T-helper 22 cell (primary cell): ENCODE results near the gene DRAP1.
A peak's percentile ranks its signal among the peaks of the same experiment; 100 is the strongest.

Source experiments
- DNase-seq: peaks from one replicate; pipeline ENCODE4 v3.0.0-alpha.2; 2020; ENCODE audit warnings: low read depth

DRAP1 gene

DNA sequence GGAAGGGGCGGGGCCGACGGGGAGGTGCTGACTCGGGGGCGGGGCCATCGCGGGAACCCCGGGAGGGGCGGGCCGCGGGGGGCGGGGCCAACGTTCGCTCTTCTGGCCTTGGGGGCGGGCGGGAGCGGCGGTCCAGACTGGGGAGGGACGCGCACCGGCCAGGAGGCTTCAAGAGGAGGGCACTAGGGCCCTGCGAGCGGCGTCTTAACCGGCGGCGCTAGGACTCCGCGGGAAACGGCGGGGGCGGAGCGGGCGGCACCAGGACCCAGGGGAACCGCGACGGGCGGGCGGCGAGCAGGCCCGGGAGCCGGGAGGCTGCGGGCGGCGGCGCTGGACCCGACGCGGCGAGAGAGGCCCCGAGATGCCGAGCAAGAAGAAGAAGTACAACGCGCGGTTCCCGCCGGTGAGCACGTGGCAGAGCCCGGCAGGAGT, at the start of gene DRAP1:
TSS of gene DRAP1 (plus strand) at position 286 of the 432 bp plus-strand sequence. CDS start at position 362, 76 bp downstream.
- peak; percentile 99 for DNase-seq

GRCh38 chr11:65869643-65870306, 49.5 kb upstream of the DRAP1 start:
- DNase-seq = no peak

DNA sequence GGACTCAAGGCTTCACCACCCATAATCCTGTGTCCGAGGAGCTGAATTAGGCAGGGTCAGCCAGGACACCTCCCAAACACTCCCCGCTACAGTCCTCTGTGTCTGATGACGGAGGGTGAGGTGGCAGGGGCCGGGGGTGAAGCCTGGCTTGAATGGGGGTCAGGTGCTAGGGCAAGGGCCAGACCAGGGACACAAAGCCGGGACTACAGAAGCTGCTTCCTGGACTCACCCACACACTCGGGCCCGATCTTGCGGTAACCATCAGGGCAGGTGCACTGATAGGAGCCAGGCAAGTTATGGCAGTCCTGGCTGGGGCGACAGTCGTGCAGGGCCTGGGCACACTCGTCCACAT, 48.9 kb upstream of the DRAP1 start:
- no peak for DNase-seq

- no peak for DNase-seq
Measured at GRCh38 chr11:65870706-65871681, 48.2 kb upstream of the DRAP1 start.

DNA sequence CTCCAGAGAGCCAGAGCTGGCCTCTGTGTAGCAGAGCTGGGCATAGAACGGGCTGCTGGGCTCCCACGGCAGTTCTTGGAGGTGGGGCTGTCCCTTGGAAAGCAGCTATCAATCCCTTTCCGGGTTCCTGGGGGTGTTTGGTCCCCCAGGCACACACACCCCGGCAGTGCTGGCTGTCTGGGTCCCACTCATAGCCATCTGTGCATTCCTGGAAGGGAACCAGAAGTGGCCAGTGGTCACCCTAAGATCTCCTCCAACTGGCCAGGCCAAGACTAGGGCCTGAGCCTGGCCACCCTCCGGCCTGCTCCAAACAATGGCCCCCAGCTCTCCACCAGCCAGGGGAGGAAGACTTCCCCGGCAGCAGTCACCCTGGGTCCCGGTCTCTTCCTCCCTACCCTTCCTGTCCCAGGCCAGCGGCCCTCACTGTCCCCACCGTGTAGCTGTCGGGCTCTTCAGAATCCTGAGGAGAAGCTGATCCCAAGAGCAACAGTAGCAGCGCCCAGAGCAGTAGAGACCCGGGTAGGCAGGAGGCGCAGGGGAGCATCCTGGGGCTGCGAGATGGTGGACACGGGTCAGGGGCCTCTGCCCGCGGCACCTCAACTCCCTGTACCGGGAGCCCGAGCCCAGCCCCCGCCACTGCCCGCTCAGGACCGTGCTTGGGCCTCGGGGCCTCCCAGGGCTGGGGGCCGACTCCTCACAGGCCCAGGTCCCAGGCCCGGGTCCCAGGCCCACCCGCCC, 47.2 kb upstream of the DRAP1 start:
- DNase-seq = no peak

- no peak for DNase-seq
Measured at GRCh38 chr11:65872586-65873317, 46.5 kb upstream of the DRAP1 start, which contains the start of gene EFEMP2. EFEMP2 (minus strand) TSS chr11:65872800; CDS start chr11:65872354, 446 bp downstream.

GRCh38 chr11:65873318-65874156, 45.7 kb upstream of the DRAP1 start:
- DNase-seq = peak; percentile 93

DNA sequence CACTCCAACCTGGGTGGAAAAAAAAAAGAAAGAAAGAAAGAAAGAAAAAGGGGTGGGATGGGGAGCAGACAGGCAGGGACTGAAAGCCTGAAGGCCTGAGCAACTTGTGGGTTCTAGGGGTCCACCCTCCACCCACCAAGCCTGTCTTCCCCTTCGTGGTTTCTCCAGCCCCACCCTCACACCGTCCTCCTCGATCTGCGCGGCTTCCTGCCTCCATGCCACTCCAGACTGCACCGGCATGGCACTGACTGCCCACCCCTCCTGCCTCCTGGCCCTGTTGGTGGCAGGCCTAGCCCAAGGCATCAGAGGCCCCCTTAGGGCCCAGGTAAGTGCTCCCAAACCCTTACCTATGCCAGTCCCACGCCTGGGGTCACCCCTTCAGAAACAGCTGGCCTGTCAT, 39.6 kb upstream of the DRAP1 start, which contains the start of gene CTSW:
TSS of gene CTSW (plus strand) at position 221 of the 400 bp plus-strand sequence. CDS start at position 239, 18 bp downstream.
- DNase-seq = no peak

DNA sequence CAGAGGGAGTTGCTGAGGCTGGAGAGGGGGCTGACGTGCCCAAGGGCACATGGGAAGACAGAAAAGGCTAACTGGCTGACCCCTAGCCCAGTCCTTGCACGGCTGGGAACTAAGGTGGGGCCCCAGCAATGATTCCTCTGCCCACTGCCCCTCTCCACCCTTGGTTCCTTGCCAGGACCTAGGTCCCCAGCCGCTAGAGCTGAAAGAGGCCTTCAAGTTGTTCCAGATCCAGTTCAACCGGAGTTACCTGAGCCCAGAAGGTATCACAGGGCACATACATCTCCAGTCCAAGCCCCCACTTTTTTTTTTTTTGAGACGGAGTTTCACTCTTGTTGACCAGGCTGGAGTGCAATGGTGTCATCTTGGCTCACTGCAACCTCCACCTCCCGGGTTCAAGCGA, 39.2 kb upstream of the DRAP1 start:
- no peak for DNase-seq

- DNase-seq = no peak
Measured at GRCh38 chr11:65880844-65881421, 38.3 kb upstream of the DRAP1 start.

GRCh38 chr11:65882120-65883057, 36.8 kb upstream of the DRAP1 start:
- DNase-seq = no peak

GRCh38 chr11:65883058-65883761, 36.0 kb upstream of the DRAP1 start:
- DNase-seq = no peak

DNA sequence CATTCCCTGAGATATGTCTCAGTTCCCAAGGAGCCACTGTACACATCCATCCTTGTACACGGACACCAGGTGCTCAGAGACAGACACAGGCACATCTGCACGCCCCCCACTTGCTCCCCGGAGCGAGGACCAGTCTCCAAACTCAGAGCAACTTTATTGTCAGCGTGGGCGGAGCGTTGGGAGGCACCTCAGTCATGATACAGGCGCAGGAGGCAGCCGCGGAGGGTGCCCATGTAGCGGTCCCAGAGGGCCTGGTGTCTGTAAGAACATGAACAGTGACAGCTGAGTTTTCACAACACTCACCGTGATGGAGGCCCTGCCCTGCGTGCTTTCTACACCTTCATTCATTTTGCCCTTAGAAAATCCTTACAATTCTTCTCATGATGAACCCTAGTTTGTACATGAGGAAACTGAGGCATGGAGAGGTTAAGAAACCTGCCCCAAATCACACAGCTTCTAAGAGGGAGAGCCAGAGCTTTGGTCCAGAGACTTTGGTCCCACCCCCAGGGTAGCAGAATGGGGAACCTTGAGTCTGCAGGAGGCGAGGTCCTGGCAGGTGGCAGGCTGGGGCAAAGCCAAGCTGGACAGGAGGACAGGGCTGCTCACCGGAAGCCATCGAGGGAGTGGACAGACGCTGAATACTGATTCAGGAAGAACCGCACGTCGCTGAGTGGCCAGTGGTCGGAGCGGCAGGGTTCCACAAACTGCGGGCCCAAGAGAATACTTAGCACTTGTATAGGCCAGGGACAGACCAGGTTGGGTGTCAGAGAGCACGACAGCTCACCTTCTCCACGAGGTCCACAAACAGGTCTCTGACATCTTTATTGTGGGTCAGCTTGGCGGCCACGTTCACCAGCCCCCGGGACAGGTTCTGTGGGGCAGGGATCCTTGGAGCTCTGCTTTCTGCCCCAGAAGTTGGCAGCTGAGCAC, 35.2 kb upstream of the DRAP1 start:
- no peak for DNase-seq

GRCh38 chr11:65884716-65885092, 34.5 kb upstream of the DRAP1 start:
- peak; percentile 62 for DNase-seq

GRCh38 chr11:65885231-65885630, 34.0 kb upstream of the DRAP1 start:
- DNase-seq = no peak

DNA sequence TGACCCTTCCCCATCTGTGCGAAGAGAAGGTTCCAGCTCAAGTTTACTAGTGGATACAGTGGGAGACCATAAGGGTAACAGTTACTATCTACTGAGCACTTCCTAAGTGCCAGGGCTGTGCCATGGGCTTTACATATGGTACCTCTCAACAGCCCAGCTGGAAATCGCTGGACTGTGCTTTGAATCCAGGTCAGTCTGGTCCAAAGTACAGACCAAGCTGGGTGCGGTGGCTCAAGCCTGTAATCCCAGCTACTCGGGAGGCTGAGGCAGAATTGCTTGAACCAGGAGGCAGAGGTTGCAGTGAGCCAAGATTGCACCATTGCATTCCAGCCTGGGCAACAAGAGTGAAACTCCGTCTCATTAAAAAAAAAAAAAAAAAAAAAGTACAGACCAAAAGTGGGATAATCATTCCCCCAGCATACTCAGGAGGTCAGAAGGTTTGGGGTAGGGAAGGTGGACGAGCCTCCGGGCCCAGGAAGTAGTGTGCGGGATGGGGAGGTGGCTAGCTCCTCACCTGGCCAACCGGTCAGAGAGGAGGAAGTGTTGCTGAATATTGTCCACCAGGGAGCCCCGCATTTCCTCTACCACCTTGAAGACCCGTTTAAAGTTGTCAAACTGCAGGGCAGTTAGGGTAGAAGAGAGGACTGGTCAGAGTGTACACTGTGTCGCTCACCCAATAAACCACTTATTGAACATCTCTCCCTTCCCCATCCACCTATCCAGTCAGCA, 33.3 kb upstream of the DRAP1 start:
- no peak for DNase-seq
